ENCODE results near the gene CEP68. TPM values are rescaled to one million over a fixed set of nuclear protein-coding genes. Genes with fewer than 3 reads are reported as not detected.

CEP68 gene
- total RNA-seq, 1 experiment from 2014 or later: 14.0 TPM

GRCh38 chr2:65035351-65035943 is 20.8 kb upstream of the CEP68 start:
- H3K4me1 Mint-ChIP-seq (ENCODE audit: low read depth, unreplicated experiment): peaks cover 21% of the 10 kb centered on the region
- no peaks in the 10 kb centered on the region for H3K27me3 Mint-ChIP-seq (ENCODE audit: insufficient read depth, unreplicated experiment)
- DNase-seq: no peak
- H3K27ac Mint-ChIP-seq (ENCODE audit: unreplicated experiment): no peak overlapping the region
- Histone ChIP-seq H3K36me3 (ENCODE audit: control insufficient read depth, insufficient read depth, low read length) (no peaks in the 10 kb centered on the region), H3K4me1 (peaks cover 17% of the 10 kb centered on the region), H3K4me3 (ENCODE audit: low read depth, low read length) (no peak overlapping the region), H3K9me3 (no peaks in the 10 kb centered on the region), H3K27me3 (replicated peaks; ENCODE audit: control insufficient read depth, insufficient read depth, low read length) (no peaks in the 10 kb centered on the region)
- TF ChIP-seq CTCF (IDR thresholded peaks at IDR 0.05; ENCODE audit: insufficient read depth in 1 of 2, low read depth in 1 of 2, low read length in 1 of 2, severe bottlenecking in 1 of 2, unreplicated experiment in 1 of 2): no peak
- ChIA-PET POLR2A (no interaction called here), CTCF (no interaction called here)
- BruUV-seq (replicated peaks): no TSS peak
- no peaks in the 10 kb centered on the region for H3K9me3 Mint-ChIP-seq (ENCODE audit: unreplicated experiment)
- no peak overlapping the region for H3K4me3 Mint-ChIP-seq (ENCODE audit: unreplicated experiment)
- peaks cover 3% of the 10 kb centered on the region for H3K36me3 Mint-ChIP-seq (ENCODE audit: insufficient read depth, unreplicated experiment)
- intact Hi-C loops (cut with micrococcal nuclease; ENCODE audit: unreplicated experiment): no loop called here

GRCh38 chr2:65037178-65037577 is 19.0 kb upstream of the CEP68 start:
- H3K4me3 ChIP-seq (ENCODE audit: low read depth, low read length): no peak overlapping the region

GRCh38 chr2:65039640-65040039 is 16.6 kb upstream of the CEP68 start:
- no TSS peak for BruUV-seq (replicated peaks)
- Histone ChIP-seq H3K4me1 (no peaks in the 10 kb centered on the region), H3K4me3 (ENCODE audit: low read depth, low read length) (no peak overlapping the region), H3K27me3 (replicated peaks; ENCODE audit: control insufficient read depth, insufficient read depth, low read length) (no peaks in the 10 kb centered on the region), H3K9me3 (peaks cover 7% of the 10 kb centered on the region; the same call in 1 of the 2 replicates), H3K36me3 (ENCODE audit: control insufficient read depth, insufficient read depth, low read length) (no peaks in the 10 kb centered on the region)
- no peaks in the 10 kb centered on the region for H3K27me3 Mint-ChIP-seq (ENCODE audit: insufficient read depth, unreplicated experiment)
- H3K36me3 Mint-ChIP-seq (ENCODE audit: insufficient read depth, unreplicated experiment): peaks cover 6% of the 10 kb centered on the region
- H3K4me1 Mint-ChIP-seq (ENCODE audit: low read depth, unreplicated experiment): peaks cover 6% of the 10 kb centered on the region
- H3K27ac Mint-ChIP-seq (ENCODE audit: unreplicated experiment): no peak overlapping the region
- ChIA-PET CTCF (interaction anchor here (1.2 to 1.3 kb wide), 2 partner anchors 16 to 22 kb away, joined by 4 to 5 read pairs; partner anchors contain the start of gene CEP68), POLR2A (no interaction called here)
- no peak for DNase-seq
- H3K9me3 Mint-ChIP-seq (ENCODE audit: unreplicated experiment): peaks cover 10% of the 10 kb centered on the region
- intact Hi-C loops (cut with micrococcal nuclease; ENCODE audit: unreplicated experiment): loop anchor here (1.0 to 2.0 kb wide), 3 partner anchors 51 to 534 kb away; partner anchors contain the start of gene SLC1A4
- no peak overlapping the region for H3K4me3 Mint-ChIP-seq (ENCODE audit: unreplicated experiment)
- TF ChIP-seq CTCF (IDR thresholded peaks at IDR 0.05; ENCODE audit: insufficient read depth in 1 of 2, low read depth in 1 of 2, low read length in 1 of 2, severe bottlenecking in 1 of 2, unreplicated experiment in 1 of 2): no peak

More at GRCh38 chr2:65037178-65037577, 19.0 kb upstream of the CEP68 start:
- Mint-ChIP-seq H3K9me3 (ENCODE audit: unreplicated experiment) (no peaks in the 10 kb centered on the region), H3K36me3 (ENCODE audit: insufficient read depth, unreplicated experiment) (no peaks in the 10 kb centered on the region), H3K27ac (ENCODE audit: unreplicated experiment) (peak overlapping the region; percentile 18), H3K4me1 (ENCODE audit: low read depth, unreplicated experiment) (peaks cover 8% of the 10 kb centered on the region), H3K27me3 (ENCODE audit: insufficient read depth, unreplicated experiment) (no peaks in the 10 kb centered on the region), H3K4me3 (ENCODE audit: unreplicated experiment) (no peak overlapping the region)
- POLR2A ChIA-PET: no interaction called here
- Histone ChIP-seq H3K9me3 (no peaks in the 10 kb centered on the region), H3K4me1 (peaks cover 4% of the 10 kb centered on the region), H3K27me3 (replicated peaks; ENCODE audit: control insufficient read depth, insufficient read depth, low read length) (no peaks in the 10 kb centered on the region), H3K36me3 (ENCODE audit: control insufficient read depth, insufficient read depth, low read length) (no peaks in the 10 kb centered on the region)
- intact Hi-C loops (cut with micrococcal nuclease; ENCODE audit: unreplicated experiment): no loop called here
- no peak for DNase-seq
- TF ChIP-seq CTCF (IDR thresholded peaks at IDR 0.05; ENCODE audit: insufficient read depth in 1 of 2, low read depth in 1 of 2, low read length in 1 of 2, severe bottlenecking in 1 of 2, unreplicated experiment in 1 of 2): no peak
- no TSS peak for BruUV-seq (replicated peaks)
- CTCF ChIA-PET: interaction anchor here (0.8 kb wide), 1 partner anchor 13 kb away, joined by 4 read pairs; no protein-coding TSS in a partner anchor

Measured in Caco-2 (cell line).